Measurements from ENCODE around the gene SAXO1. TPM values are rescaled to one million over a fixed set of nuclear protein-coding genes. Genes with fewer than 3 reads are reported as not detected.

SAXO1 gene
- total and polyA plus RNA-seq, 12 donors: under 0.01 to 0.94 (median 0.23) TPM; not detected in 4

- TF ChIP-seq POLR2A (IDR thresholded peaks at IDR 0.05) (no peak), CTCF (IDR thresholded peaks at IDR 0.05) (no peak)
- no peaks in the 10 kb centered on the region for H3K36me3 ChIP-seq (replicated peaks in 1 of 2)
- peak overlapping the region in 2 of 5 donors; percentile 96 to 98 for H3K27ac ChIP-seq
- peaks cover 10 to 26% of the 10 kb centered on the region in 2 donors for H3K4me1 ChIP-seq (replicated peaks in 1 of 2)
- H3K27me3 ChIP-seq: no peaks in the 10 kb centered on the region
- WGBS, 4 donors: 67 to 77% (median 73%) methylated on average over 12 of the region's 12 CpGs
- H3K9me3 ChIP-seq (replicated peaks in 1 of 3): no peaks in the 10 kb centered on the region
- intact Hi-C loops (cut with DNase I): no loop called here
- no peak for DNase-seq
- peak overlapping the region in 2 of 4 donors; percentile 76 to 78 for H3K4me3 ChIP-seq
Observed at GRCh38 chr9:19050637-19051591, 17.9 kb upstream of the SAXO1 start.

GRCh38 chr9:19049917-19050636, 17.1 kb upstream of the SAXO1 start:
- peak overlapping the region; percentile 76 to 88 (median 81) for H3K4me3 ChIP-seq

GRCh38 chr9:19048966-19049916, 16.2 kb upstream of the SAXO1 start, which contains the start of gene RRAGA:
RRAGA (plus strand) TSS chr9:19049427; CDS start chr9:19049660, 233 bp downstream.
- Histone ChIP-seq H3K27ac (peak within 1 kb of the TSS; percentile 90 to 98 (median 95)), H3K9me3 (replicated peaks in 1 of 3) (no peaks in the 10 kb centered on the region), H3K36me3 (replicated peaks in 1 of 2) (no peaks in the 10 kb centered on the region), H3K27me3 (no peaks in the 10 kb centered on the region), H3K4me3 (peak within 1 kb of the TSS; percentile 76 to 88 (median 81)), H3K4me1 (replicated peaks in 1 of 2) (peaks cover 10 to 26% of the 10 kb centered on the region in 2 donors)
- peak; percentile 68 to 94 (median 88) for TF ChIP-seq CTCF (IDR thresholded peaks at IDR 0.05)
- TF ChIP-seq POLR2A (IDR thresholded peaks at IDR 0.05): peak; percentile 93
- intact Hi-C loops (cut with DNase I): loop anchor here in 1 of 2 donors (10.0 kb wide), 1 partner anchor 126 kb away; no protein-coding TSS in a partner anchor
- WGBS, 4 donors: 0 to 3% (median 1%) methylated on average over 17 to 82 of the region's 82 CpGs
- peak; percentile 93 to 98 (median 95) for DNase-seq

More at GRCh38 chr9:19049917-19050636, 17.1 kb upstream of the SAXO1 start:
- H3K9me3 ChIP-seq (replicated peaks in 1 of 3): no peaks in the 10 kb centered on the region
- WGBS, 4 donors: 5 to 16% (median 10%) methylated on average over 23 to 33 of the region's 33 CpGs
- TF ChIP-seq CTCF (IDR thresholded peaks at IDR 0.05): no peak
- TF ChIP-seq POLR2A (IDR thresholded peaks at IDR 0.05): no peak
- no peaks in the 10 kb centered on the region for H3K27me3 ChIP-seq
- DNase-seq: peak in 2 of 7 donors; percentile 14 to 37
- H3K36me3 ChIP-seq (replicated peaks in 1 of 2): no peaks in the 10 kb centered on the region
- peaks cover 10 to 26% of the 10 kb centered on the region in 2 donors for H3K4me1 ChIP-seq (replicated peaks in 1 of 2)
- intact Hi-C loops (cut with DNase I): loop anchor here in 1 of 2 donors (10.0 kb wide), 1 partner anchor 125 kb away; no protein-coding TSS in a partner anchor
- H3K27ac ChIP-seq: peak overlapping the region; percentile 90 to 98 (median 95)

Measured in adrenal gland (tissue), 12 donors.